Measurements from ENCODE around the gene MAGI2. TPM values are rescaled to one million over a fixed set of nuclear protein-coding genes. Genes with fewer than 3 reads are reported as not detected.

Gene MAGI2
- total RNA-seq, 2 experiments from 2014 or later = 0.08 to 0.13 TPM

DNA sequence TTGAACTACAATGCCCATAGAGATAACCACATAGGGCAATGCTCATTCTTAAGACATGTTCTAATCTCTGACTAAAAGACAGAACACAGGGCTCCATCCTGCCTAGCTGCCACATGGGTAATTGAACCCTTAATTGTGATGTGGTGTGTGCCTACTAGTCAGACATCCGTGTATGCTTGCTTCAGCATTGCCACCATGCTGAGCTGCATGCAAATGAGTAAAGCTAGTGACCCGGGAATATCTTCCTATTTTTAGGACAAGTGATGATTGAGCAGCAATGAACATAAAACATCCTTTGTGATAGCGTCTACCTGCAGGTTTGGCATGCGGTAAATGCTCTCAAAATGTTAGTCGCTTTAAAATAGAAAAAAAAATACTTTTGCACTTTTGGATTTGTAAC, 115.8 kb downstream of the MAGI2 start:
- CTCF ChIA-PET = no interaction called here
- Mint-ChIP-seq H3K27me3 (no peaks in the 10 kb centered on the region), H3K36me3 (ENCODE audit: low read depth) (no peaks in the 10 kb centered on the region)

DNA sequence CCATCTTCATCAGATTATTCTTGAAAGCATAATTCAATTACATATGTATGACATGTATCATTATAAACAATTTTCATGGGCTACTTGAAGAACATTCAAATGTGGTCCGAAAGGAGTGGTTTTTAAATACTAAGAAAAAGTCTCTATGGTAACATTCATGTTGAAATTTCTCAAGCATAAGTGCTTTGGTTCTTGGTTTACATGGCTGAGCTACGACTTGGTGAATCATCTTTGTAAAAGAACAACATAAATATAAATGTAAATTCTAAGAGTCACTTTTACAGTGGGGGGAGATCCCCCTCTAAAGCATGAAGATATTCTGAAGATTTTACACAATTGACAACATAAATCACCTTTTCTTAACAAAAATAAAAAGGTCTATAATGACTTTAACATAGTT, 118.6 kb downstream of the MAGI2 start:
- CTCF ChIA-PET = no interaction called here
- no peaks in the 10 kb centered on the region for H3K9me3 Mint-ChIP-seq
- DNase-seq = no peak
- H3K27ac Mint-ChIP-seq = no peak overlapping the region
- H3K4me3 Mint-ChIP-seq = no peak overlapping the region
- no peaks in the 10 kb centered on the region for H3K27me3 Mint-ChIP-seq
- H3K4me1 Mint-ChIP-seq = no peaks in the 10 kb centered on the region
- POLR2A ChIA-PET = no interaction called here
- H3K36me3 Mint-ChIP-seq (ENCODE audit: low read depth) = no peaks in the 10 kb centered on the region

More for the DNA sequence above, 115.8 kb downstream of the MAGI2 start:
- Mint-ChIP-seq H3K9me3 (no peaks in the 10 kb centered on the region), H3K4me3 (no peak overlapping the region), H3K4me1 (no peaks in the 10 kb centered on the region), H3K27ac (no peak overlapping the region)
- no peak for DNase-seq
- POLR2A ChIA-PET = no interaction called here

DNA sequence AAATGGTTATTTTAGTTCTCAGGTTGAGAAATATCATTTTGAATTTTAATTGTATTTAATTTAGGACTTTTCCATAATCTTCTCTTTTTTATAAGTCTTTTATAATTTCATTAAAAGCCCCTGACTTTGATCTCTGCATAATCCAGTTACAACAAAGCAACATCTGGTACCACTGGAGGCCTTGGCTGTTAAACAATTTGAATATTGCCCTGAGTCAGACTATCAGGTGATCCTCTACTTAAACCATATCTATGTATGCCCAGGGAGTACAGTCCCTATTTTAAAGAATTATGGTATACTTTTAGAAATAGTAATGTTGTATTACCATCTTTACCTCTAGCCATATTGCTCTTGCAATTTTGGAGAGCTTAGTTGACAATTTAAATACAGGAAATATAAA, 119.1 kb downstream of the MAGI2 start:
- Mint-ChIP-seq H3K4me3 (no peak overlapping the region), H3K4me1 (no peaks in the 10 kb centered on the region), H3K27me3 (no peaks in the 10 kb centered on the region), H3K9me3 (no peaks in the 10 kb centered on the region), H3K36me3 (ENCODE audit: low read depth) (no peaks in the 10 kb centered on the region), H3K27ac (no peak overlapping the region)
- CTCF ChIA-PET = no interaction called here
- POLR2A ChIA-PET = no interaction called here
- DNase-seq = no peak

DNA sequence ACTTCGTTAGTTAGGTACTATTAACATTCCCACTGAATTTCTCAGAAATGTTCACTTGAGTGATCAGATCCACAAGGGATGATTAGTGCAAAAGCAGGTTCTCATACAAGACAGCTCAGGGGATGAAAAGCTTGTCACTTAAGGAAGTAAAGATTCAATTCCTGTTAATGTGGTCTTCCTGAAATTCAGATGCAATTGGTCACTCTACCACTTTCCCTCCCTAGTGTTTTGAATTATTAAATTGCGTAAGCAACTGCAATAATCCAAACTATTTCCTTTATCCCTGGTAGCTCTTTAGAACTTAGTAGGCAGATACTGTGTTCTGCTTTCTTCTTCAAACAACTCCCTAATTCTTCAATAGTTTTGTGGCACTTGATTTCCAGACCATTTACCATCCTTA, 121.4 kb downstream of the MAGI2 start:
- no peaks in the 10 kb centered on the region for H3K36me3 Mint-ChIP-seq (ENCODE audit: low read depth)
- CTCF ChIA-PET = no interaction called here
- POLR2A ChIA-PET = no interaction called here
- no peaks in the 10 kb centered on the region for H3K27me3 Mint-ChIP-seq
- no peaks in the 10 kb centered on the region for H3K9me3 Mint-ChIP-seq
- H3K4me3 Mint-ChIP-seq = no peak overlapping the region
- no peak for DNase-seq
- no peak overlapping the region for H3K27ac Mint-ChIP-seq
- H3K4me1 Mint-ChIP-seq = no peaks in the 10 kb centered on the region

DNA sequence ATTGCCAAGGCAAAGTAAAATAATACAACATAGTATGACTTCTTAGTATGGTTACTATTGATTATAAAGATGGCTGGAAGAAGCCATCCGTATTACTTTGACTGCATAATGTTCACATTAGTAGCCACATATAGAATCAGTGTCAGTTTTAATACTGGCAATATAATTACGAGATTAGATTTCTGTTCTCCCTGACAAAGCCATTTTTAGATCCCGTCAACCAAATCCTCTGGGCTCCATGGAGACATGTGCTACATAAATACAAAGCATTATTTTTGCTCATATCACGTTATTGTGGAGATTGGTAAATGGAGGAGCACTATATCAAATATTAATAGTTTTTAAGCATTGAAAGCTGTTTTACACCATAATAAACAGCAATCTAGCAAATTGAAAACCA, 124.0 kb downstream of the MAGI2 start:
- CTCF ChIA-PET = interaction anchor here (0.7 kb wide), 1 partner anchor 106 kb away, joined by 5 read pairs; no protein-coding TSS in a partner anchor
- POLR2A ChIA-PET = no interaction called here
- H3K4me1 Mint-ChIP-seq = no peaks in the 10 kb centered on the region

DNA sequence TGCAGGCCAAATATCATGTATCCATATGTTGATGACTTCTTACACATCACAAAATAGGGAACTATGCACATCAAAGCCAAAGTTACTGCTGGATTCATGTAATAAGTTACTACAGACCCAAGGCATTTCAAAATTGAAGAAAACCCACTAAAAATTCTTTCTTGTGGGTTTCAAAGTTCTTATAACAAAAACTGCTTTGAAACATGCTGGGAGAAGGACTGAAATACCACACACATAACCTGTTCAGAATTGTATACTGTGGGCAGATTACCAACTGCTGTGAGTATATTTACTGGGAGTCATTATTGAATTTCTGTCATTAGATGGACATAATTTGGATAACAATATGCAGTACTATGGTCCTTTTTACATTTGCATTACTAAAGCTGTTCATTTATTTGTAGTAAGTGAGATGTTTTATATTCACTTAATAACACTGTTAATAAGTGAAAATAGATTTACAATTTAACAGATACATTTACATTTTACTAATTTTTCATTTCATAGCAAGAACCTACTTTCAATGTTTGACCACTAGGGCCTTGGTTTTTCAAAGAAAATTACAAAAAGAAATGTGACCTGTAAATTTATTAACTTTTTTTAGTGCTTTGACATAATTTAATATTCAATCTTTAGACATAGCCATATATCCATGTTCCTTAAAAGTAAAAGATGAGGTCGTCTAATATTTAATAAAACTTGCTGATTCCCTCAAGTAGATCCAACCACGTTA, 132.6 kb downstream of the MAGI2 start:
- CTCF ChIA-PET = no interaction called here
- no peak overlapping the region for H3K27ac Mint-ChIP-seq
- no peaks in the 10 kb centered on the region for H3K4me1 Mint-ChIP-seq
- H3K27me3 Mint-ChIP-seq = no peaks in the 10 kb centered on the region
- no peaks in the 10 kb centered on the region for H3K9me3 Mint-ChIP-seq
- no peak overlapping the region for H3K4me3 Mint-ChIP-seq
- DNase-seq = no peak
- POLR2A ChIA-PET = no interaction called here
- H3K36me3 Mint-ChIP-seq (ENCODE audit: low read depth) = no peaks in the 10 kb centered on the region

More for the DNA sequence above, 124.0 kb downstream of the MAGI2 start:
- no peak for DNase-seq
- no peaks in the 10 kb centered on the region for H3K9me3 Mint-ChIP-seq
- no peaks in the 10 kb centered on the region for H3K27me3 Mint-ChIP-seq
- no peaks in the 10 kb centered on the region for H3K36me3 Mint-ChIP-seq (ENCODE audit: low read depth)
- no peak overlapping the region for H3K4me3 Mint-ChIP-seq
- no peak overlapping the region for H3K27ac Mint-ChIP-seq

DNA sequence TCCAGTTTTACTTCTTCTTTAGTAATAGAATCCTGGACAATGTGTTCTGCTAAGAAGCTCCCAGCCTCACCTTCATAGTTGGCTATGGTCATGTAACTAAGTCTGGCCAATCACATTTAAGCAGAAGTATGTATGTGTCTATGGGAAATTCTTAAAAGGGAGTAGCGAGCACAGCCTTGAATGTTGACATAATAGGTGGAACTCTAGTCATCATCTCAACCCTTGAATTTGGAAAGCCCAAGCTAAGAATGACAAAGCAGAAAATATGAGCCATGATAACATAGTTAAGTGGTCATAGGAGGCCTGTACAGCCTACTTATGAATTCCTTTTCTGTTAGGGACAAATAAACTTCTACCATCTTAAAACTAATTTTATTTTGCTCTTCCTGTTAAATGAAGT, 134.1 kb downstream of the MAGI2 start:
- DNase-seq = no peak
- H3K4me1 Mint-ChIP-seq = no peaks in the 10 kb centered on the region
- no peaks in the 10 kb centered on the region for H3K9me3 Mint-ChIP-seq
- H3K27me3 Mint-ChIP-seq = no peaks in the 10 kb centered on the region
- ChIA-PET POLR2A (no interaction called here), CTCF (no interaction called here)
- no peak overlapping the region for H3K4me3 Mint-ChIP-seq
- no peak overlapping the region for H3K27ac Mint-ChIP-seq
- H3K36me3 Mint-ChIP-seq (ENCODE audit: low read depth) = no peaks in the 10 kb centered on the region

DNA sequence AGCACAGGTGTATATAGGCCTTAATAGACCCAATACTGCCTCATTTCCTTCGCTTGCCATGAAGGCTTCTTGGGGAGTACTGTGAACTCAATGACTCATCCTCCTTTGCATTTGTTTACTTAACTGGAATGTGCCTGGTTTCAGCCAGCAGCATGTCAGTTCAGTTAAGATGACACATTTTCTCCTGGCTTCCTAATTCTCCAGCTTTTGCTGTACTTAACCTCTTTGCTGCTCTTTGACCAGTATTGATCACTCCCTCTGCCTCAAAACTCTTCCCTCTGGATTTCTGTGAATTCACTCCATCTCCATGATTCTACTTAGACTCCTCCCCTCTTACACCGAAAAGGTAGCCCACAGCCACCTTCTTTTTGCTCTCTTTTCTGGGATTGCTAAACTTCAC, 135.7 kb downstream of the MAGI2 start:
- ChIA-PET CTCF (no interaction called here), POLR2A (no interaction called here)
- H3K36me3 Mint-ChIP-seq (ENCODE audit: low read depth) = no peaks in the 10 kb centered on the region
- H3K4me1 Mint-ChIP-seq = no peaks in the 10 kb centered on the region
- no peaks in the 10 kb centered on the region for H3K9me3 Mint-ChIP-seq
- no peak overlapping the region for H3K27ac Mint-ChIP-seq
- no peak for DNase-seq
- no peak overlapping the region for H3K4me3 Mint-ChIP-seq
- H3K27me3 Mint-ChIP-seq = no peaks in the 10 kb centered on the region

DNA sequence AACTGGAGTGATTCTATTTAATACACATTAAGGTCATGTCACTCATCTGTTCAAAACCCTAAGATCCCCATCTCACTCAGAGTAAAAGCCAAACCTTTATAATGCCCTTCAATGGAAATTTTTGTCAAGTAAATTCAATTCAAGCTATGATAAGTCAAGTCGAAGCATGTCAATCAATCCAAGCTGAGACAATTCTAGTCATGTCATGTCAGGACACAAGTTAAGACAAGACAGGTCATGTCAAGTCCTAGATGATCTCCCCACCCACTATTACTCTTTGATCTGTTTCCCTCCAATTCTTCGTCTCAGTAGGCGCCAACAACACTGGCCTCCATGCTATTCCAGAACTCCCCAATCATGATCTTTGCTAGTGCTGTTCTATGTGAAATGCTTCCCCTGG, 141.4 kb downstream of the MAGI2 start:
- POLR2A ChIA-PET = no interaction called here
- DNase-seq = no peak
- H3K4me3 Mint-ChIP-seq = no peak overlapping the region

DNA sequence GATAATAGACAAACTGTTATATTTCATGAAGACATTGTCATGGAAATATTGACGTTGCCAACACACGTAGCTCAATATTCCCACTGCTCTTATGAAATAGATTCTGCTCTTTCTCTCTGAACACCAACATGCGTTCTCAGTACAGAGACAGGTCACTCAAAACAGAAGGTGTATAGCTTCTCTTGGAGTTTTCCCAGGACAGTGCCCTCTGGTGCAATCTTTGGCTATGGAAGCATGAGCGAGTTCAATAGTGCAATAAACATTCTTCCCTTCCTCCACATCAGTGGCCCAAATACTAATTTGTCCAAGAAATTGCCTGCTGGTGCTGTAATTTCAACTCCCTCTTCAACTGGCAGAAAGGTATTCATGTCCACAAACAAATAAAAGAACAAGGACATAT, 145.3 kb downstream of the MAGI2 start:
- no peak for DNase-seq
- H3K4me1 Mint-ChIP-seq = no peaks in the 10 kb centered on the region
- H3K27me3 Mint-ChIP-seq = no peaks in the 10 kb centered on the region
- ChIA-PET CTCF (interaction anchor here (1.3 kb wide), 1 partner anchor 10 kb away, joined by 3 read pairs; no protein-coding TSS in a partner anchor), POLR2A (no interaction called here)
- no peaks in the 10 kb centered on the region for H3K36me3 Mint-ChIP-seq (ENCODE audit: low read depth)
- no peak overlapping the region for H3K27ac Mint-ChIP-seq
- H3K4me3 Mint-ChIP-seq = no peak overlapping the region
- H3K9me3 Mint-ChIP-seq = peaks cover 3% of the 10 kb centered on the region

More for the DNA sequence above, 141.4 kb downstream of the MAGI2 start:
- H3K27me3 Mint-ChIP-seq = no peaks in the 10 kb centered on the region
- no peaks in the 10 kb centered on the region for H3K36me3 Mint-ChIP-seq (ENCODE audit: low read depth)
- CTCF ChIA-PET = no interaction called here
- H3K9me3 Mint-ChIP-seq = no peaks in the 10 kb centered on the region
- no peaks in the 10 kb centered on the region for H3K4me1 Mint-ChIP-seq
- no peak overlapping the region for H3K27ac Mint-ChIP-seq

DNA sequence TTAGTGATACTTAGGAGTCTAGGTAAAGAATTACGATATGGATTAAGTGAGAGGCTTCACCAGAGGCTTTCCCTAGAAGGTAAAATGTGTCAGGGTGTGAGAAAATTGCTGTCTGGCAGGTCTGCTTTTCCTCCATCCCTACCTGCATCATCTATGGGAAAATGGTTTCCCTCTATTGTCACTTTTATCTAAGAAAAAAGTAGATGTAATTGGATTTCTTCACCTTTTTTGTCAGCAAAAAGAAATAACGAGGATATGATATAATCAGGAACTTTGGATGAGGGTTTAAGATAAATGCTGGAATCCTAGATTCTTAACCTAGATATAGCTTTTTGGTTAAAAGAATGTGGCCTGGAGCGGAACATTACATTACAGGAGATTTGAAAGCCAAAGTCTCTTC, 146.1 kb downstream of the MAGI2 start:
- H3K36me3 Mint-ChIP-seq (ENCODE audit: low read depth) = no peaks in the 10 kb centered on the region
- no peak overlapping the region for H3K27ac Mint-ChIP-seq
- H3K4me3 Mint-ChIP-seq = no peak overlapping the region
- no peaks in the 10 kb centered on the region for H3K4me1 Mint-ChIP-seq
- H3K27me3 Mint-ChIP-seq = no peaks in the 10 kb centered on the region
- DNase-seq = no peak
- CTCF ChIA-PET = interaction anchor here (1.3 kb wide), 1 partner anchor 9 kb away, joined by 3 read pairs; no protein-coding TSS in a partner anchor
- POLR2A ChIA-PET = no interaction called here
- peaks cover 3% of the 10 kb centered on the region for H3K9me3 Mint-ChIP-seq

DNA sequence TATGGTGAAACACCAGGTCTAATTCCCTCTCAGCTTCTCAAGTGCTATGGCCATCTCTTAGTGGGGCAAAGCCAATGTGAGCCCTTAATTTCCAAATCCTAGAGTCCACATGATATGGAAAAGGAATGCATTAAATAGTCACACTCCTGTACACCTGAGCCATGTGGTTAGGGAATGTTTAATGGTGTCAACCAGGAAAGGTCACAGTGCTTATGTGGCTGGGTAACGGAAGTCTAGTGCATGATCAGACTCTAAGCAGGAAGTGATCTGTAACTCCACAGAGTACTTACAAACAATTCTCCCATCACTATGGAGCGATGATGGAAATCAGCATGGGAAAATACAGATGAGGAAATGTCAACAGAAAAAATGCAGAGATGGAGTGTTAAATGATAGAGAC, 148.8 kb downstream of the MAGI2 start:
- CTCF ChIA-PET = no interaction called here
- POLR2A ChIA-PET = no interaction called here
- H3K9me3 Mint-ChIP-seq = peaks cover 3% of the 10 kb centered on the region
- DNase-seq = no peak
- no peak overlapping the region for H3K4me3 Mint-ChIP-seq
- H3K36me3 Mint-ChIP-seq (ENCODE audit: low read depth) = no peaks in the 10 kb centered on the region
- H3K27me3 Mint-ChIP-seq = no peaks in the 10 kb centered on the region
- H3K27ac Mint-ChIP-seq = no peak overlapping the region
- no peaks in the 10 kb centered on the region for H3K4me1 Mint-ChIP-seq

DNA sequence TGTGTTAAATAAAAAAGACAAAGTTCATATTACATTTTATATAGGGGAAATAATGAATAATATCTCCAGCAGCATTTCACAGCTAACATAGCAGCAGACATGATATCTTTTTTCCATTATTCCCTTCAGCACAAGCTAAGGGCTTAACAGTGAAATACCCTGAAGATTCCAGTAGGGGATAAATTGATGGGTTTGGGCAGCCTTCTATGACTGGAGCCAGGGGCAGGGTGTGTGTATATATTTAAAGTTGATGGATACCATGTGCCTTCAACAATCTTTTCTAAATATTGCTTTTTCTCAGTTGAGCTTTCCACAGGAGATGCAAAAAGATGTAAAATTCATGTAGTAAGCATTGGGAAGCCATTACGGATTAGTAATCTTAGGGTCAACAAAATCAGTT, 151.2 kb downstream of the MAGI2 start:
- Mint-ChIP-seq H3K27ac (no peak overlapping the region), H3K27me3 (no peaks in the 10 kb centered on the region), H3K4me3 (no peak overlapping the region), H3K4me1 (no peaks in the 10 kb centered on the region), H3K36me3 (ENCODE audit: low read depth) (no peaks in the 10 kb centered on the region), H3K9me3 (peaks cover 3% of the 10 kb centered on the region)
- DNase-seq = no peak
- POLR2A ChIA-PET = no interaction called here
- CTCF ChIA-PET = no interaction called here

DNA sequence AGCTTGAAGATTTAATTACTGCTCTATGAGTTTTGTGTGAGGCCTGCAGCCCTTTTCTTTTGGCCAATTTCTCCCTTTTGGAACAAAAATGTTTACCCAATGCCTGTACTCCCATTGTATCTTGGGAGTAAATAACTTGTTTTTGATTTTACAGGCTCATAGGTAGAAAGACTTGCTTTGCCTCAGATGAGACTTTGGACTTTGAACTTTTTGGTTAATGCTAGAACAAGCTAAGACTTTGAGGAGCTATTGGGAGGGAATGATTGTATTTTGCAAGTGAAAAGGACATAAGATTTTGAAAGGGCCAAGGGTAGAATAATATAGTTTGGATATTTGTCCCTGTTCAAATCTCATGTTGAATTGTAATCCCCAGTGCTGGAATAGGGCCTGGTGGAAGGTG, 152.0 kb downstream of the MAGI2 start:
- Mint-ChIP-seq H3K4me3 (no peak overlapping the region), H3K9me3 (peaks cover 3% of the 10 kb centered on the region), H3K27me3 (no peaks in the 10 kb centered on the region), H3K36me3 (ENCODE audit: low read depth) (no peaks in the 10 kb centered on the region), H3K27ac (no peak overlapping the region), H3K4me1 (no peaks in the 10 kb centered on the region)
- ChIA-PET CTCF (no interaction called here), POLR2A (no interaction called here)
- DNase-seq = no peak

Measured in activated CD4-positive, alpha-beta memory T cell treated with anti-CD3 and anti-CD28 coated beads, Interleukin-2, amount 10 ng/mL, durations not matched to agents 7 days and 5 days (primary cell).